ENCODE data around the gene MXD1.

- no peak for TF ChIP-seq CTCF (IDR thresholded peaks at IDR 0.05; ENCODE audit: low read length)
- no peak for TF ChIP-seq EZH2 (optimal IDR thresholded peaks at IDR 0.05; ENCODE audit: low read depth, low read length)
- TF ChIP-seq EZH2phosphoT487 (IDR thresholded peaks at IDR 0.05; ENCODE audit: low read length) = no peak
These were observed 30.5 kb downstream of the MXD1 start for GRCh38 chr2:69945441-69945840.

Data from MM.1S (cell line).